Smooth muscle cell (in vitro differentiated cells): ENCODE measurements around the gene RNGTT. TPM values are rescaled to one million over a fixed set of nuclear protein-coding genes. Genes with fewer than 3 reads are reported as not detected.

Experiments
- DNase-seq: peaks from one replicate; lab custom pipeline; 2025; ENCODE audit not compliant: unreplicated experiment; lab: John Stamatoyannopoulos, UW
- H2AFZ ChIP-seq: fragments of 200-600 bp; sonication (generic); 2 replicates; pipeline ENCODE4 v1.6.0; 2016; ENCODE audit warnings: antibody characterized with exemption, low read depth, mild to moderate bottlenecking
- H3F3A ChIP-seq: fragments of 200-600 bp; sonication (generic); 2 replicates; pipeline ENCODE4 v1.6.0; 2017; ENCODE audit warnings: antibody characterized with exemption, low read depth
- H3K27ac ChIP-seq: fragments of 200-600 bp; sonication (generic); 2 replicates; pipeline ENCODE4 v1.5.1; 2016; ENCODE audit warnings: low read depth, mild to moderate bottlenecking
- H3K27me3 ChIP-seq: fragments of 200-600 bp; sonication (generic); 2 replicates; pipeline ENCODE4 v1.6.1; 2016; ENCODE audit warnings: low read depth, mild to moderate bottlenecking
- H3K36me3 ChIP-seq: fragments of 200-600 bp; sonication (generic); 2 replicates; pipeline ENCODE4 v1.5.1; 2016; ENCODE audit warnings: low read depth
- H3K4me1 ChIP-seq: fragments of 200-600 bp; sonication (generic); 2 replicates; pipeline ENCODE4 v1.5.1; 2016; ENCODE audit warnings: low read depth
- H3K4me2 ChIP-seq: fragments of 200-600 bp; sonication (generic); 2 replicates; pipeline ENCODE4 v1.6.0; 2016; ENCODE audit warnings: mild to moderate bottlenecking
- H3K4me3 ChIP-seq: fragments of 200-600 bp; sonication (generic); 2 replicates; pipeline ENCODE4 v1.5.1; 2016; ENCODE audit warnings: mild to moderate bottlenecking
- H3K79me2 ChIP-seq: fragments of 200-600 bp; sonication (generic); 2 replicates; pipeline ENCODE4 v1.6.0; 2016; ENCODE audit warnings: low read depth, mild to moderate bottlenecking
- H3K9ac ChIP-seq: fragments of 200-600 bp; sonication (generic); 2 replicates; pipeline ENCODE4 v1.6.0; 2016; ENCODE audit warnings: low read depth
- H3K9me3 ChIP-seq: fragments of 200-600 bp; sonication (generic); replicated peaks from 2 replicates; pipeline ENCODE4 v1.5.1; 2016; ENCODE audit warnings: low read depth
- H4K20me1 ChIP-seq: fragments of 200-600 bp; sonication (generic); 2 replicates; pipeline ENCODE4 v1.6.0; 2016; ENCODE audit warnings: low read depth
- CTCF ChIP-seq: fragments of 200-600 bp; sonication (generic); IDR thresholded peaks from 2 replicates; pipeline ENCODE4 v1.5.1; 2017; ENCODE audit warnings: borderline replicate concordance, mild to moderate bottlenecking, antibody characterized with exemption; ENCODE audit not compliant: insufficient read depth, poor library complexity, severe bottlenecking
- WGBS: methylation state at CpG from one replicate; pipeline ENCODE4 v1.1.7; 2016; ENCODE audit warnings: low lambda C conversion rate; 5-methylcytosine and 5-hydroxymethylcytosine counted together
- polyA plus RNA-seq: library from polyadenylated mRNA; unstranded; fragments of >200 nt; fragmentation: Nextera tagmentation; extraction: Ambion mirVana; gene quantifications from 2 replicates; pipeline ENCODE4 v1.2.1, GENCODE V29; 2016
- total RNA-seq: library from RNA; depleted of rRNA; stranded (reverse); fragments of >200 nt; gene quantifications from 2 replicates; pipeline ENCODE4 v1.2.3, GENCODE V29; 2014

Gene RNGTT
- total and polyA plus RNA-seq, 2 experiments from 2014 or later = 7.5 to 22.7 TPM

GRCh38 chr6:88588938-88589337, 374.5 kb downstream of the RNGTT start:
- Histone ChIP-seq H3K9me3 (no peaks in the 10 kb centered on the region), H3K9ac (no peak overlapping the region), H2AFZ (no peak overlapping the region), H3K27ac (no peak overlapping the region), H3K27me3 (no peaks in the 10 kb centered on the region), H3K79me2 (no peaks in the 10 kb centered on the region), H4K20me1 (no peaks in the 10 kb centered on the region), H3K4me3 (no peak overlapping the region), H3K36me3 (no peaks in the 10 kb centered on the region), H3F3A (no peaks in the 10 kb centered on the region), H3K4me1 (no peaks in the 10 kb centered on the region), H3K4me2 (no peak overlapping the region)
- DNase-seq = no peak
- WGBS = 89% methylated on average over 3 of the region's 3 CpGs
- TF ChIP-seq CTCF = no peak

- no peak for TF ChIP-seq CTCF
- Histone ChIP-seq H3K27ac (no peak overlapping the region), H2AFZ (no peak overlapping the region), H3K79me2 (no peaks in the 10 kb centered on the region), H3K9me3 (no peaks in the 10 kb centered on the region), H4K20me1 (no peaks in the 10 kb centered on the region), H3K4me2 (no peak overlapping the region), H3K27me3 (no peaks in the 10 kb centered on the region), H3K36me3 (no peaks in the 10 kb centered on the region), H3F3A (no peaks in the 10 kb centered on the region), H3K4me1 (no peaks in the 10 kb centered on the region), H3K4me3 (no peak overlapping the region), H3K9ac (no peak overlapping the region)
- WGBS = 89% methylated on average over 12 of the region's 12 CpGs
- no peak for DNase-seq
Measured at GRCh38 chr6:88587150-88587520, 376.3 kb downstream of the RNGTT start.

- H3K27ac ChIP-seq = no peak overlapping the region
- no peaks in the 10 kb centered on the region for H4K20me1 ChIP-seq
- no peaks in the 10 kb centered on the region for H3K9me3 ChIP-seq
- no peaks in the 10 kb centered on the region for H3K4me1 ChIP-seq
- H3K4me3 ChIP-seq = no peak overlapping the region
- no peak overlapping the region for H3K9ac ChIP-seq
- no peak for TF ChIP-seq CTCF
- no peaks in the 10 kb centered on the region for H3K36me3 ChIP-seq
- no peak for DNase-seq
- no peaks in the 10 kb centered on the region for H3K79me2 ChIP-seq
- H3F3A ChIP-seq = no peaks in the 10 kb centered on the region
- WGBS = 89% methylated on average over 23 of the region's 23 CpGs
- no peaks in the 10 kb centered on the region for H3K27me3 ChIP-seq
- no peak overlapping the region for H2AFZ ChIP-seq
- no peak overlapping the region for H3K4me2 ChIP-seq
Measured at GRCh38 chr6:88586371-88587149, 376.9 kb downstream of the RNGTT start.

GRCh38 chr6:88585276-88585692, 378.1 kb downstream of the RNGTT start:
- no peak overlapping the region for H3K9ac ChIP-seq
- no peaks in the 10 kb centered on the region for H3K9me3 ChIP-seq
- H3F3A ChIP-seq = no peaks in the 10 kb centered on the region
- H3K4me1 ChIP-seq = no peaks in the 10 kb centered on the region
- no peaks in the 10 kb centered on the region for H4K20me1 ChIP-seq
- WGBS = 86% methylated on average over 9 of the region's 9 CpGs
- DNase-seq = no peak
- no peak for TF ChIP-seq CTCF
- no peak overlapping the region for H3K4me3 ChIP-seq
- no peak overlapping the region for H3K4me2 ChIP-seq
- H3K27ac ChIP-seq = no peak overlapping the region
- H3K79me2 ChIP-seq = no peaks in the 10 kb centered on the region
- no peak overlapping the region for H2AFZ ChIP-seq
- no peaks in the 10 kb centered on the region for H3K36me3 ChIP-seq
- no peaks in the 10 kb centered on the region for H3K27me3 ChIP-seq
